OCI-LY1 (cell line): Measurements from ENCODE around the gene HEXD.
A peak's percentile ranks its signal among the peaks of the same experiment; 100 is the strongest.

ENCODE experiments used
- H2AFZ ChIP-seq: fragments of 200-600 bp; sonication (generic), shearing (Covaris generic); 2 replicates; pipeline ENCODE4 v1.6.0; 2014; ENCODE audit warnings: antibody characterized with exemption, mild to moderate bottlenecking, low read length
- H3F3A ChIP-seq: fragments of 200-600 bp; sonication (generic), shearing (Covaris generic); 2 replicates; pipeline ENCODE4 v1.6.0; 2014; ENCODE audit warnings: mild to moderate bottlenecking, antibody characterized with exemption, low read length, moderate library complexity; ENCODE audit not compliant: insufficient read depth
- H3K27ac ChIP-seq: fragments of 200-600 bp; sonication (generic); 2 replicates; pipeline ENCODE4 v1.5.1; 2014; ENCODE audit warnings: low read length, mixed run types, mild to moderate bottlenecking, low read depth; ENCODE audit not compliant: poor library complexity, severe bottlenecking
- H3K27me3 ChIP-seq: fragments of 200-600 bp; sonication (generic); 2 replicates; pipeline ENCODE4 v1.6.0; 2014; ENCODE audit warnings: antibody characterized with exemption, mild to moderate bottlenecking, low read length, moderate library complexity; ENCODE audit not compliant: insufficient read depth
- H3K36me3 ChIP-seq: fragments of 200-600 bp; sonication (generic); 2 replicates; pipeline ENCODE4 v1.6.1; 2014; ENCODE audit warnings: mild to moderate bottlenecking, antibody characterized with exemption, low read length, moderate library complexity, mixed read lengths; ENCODE audit not compliant: insufficient read depth
- H3K4me1 ChIP-seq: fragments of 200-600 bp; sonication (generic); 2 replicates; pipeline ENCODE4 v1.5.1; 2014; ENCODE audit warnings: mild to moderate bottlenecking, low read length, moderate library complexity; ENCODE audit not compliant: insufficient read depth, severe bottlenecking
- H3K4me2 ChIP-seq: fragments of 200-600 bp; sonication (generic), shearing (Covaris generic); 2 replicates; pipeline ENCODE4 v1.6.1; 2014; ENCODE audit warnings: low read length
- H3K4me3 ChIP-seq: fragments of 200-600 bp; sonication (generic); 2 replicates; pipeline ENCODE4 v1.5.1; 2014; ENCODE audit warnings: low read length, low read depth, mild to moderate bottlenecking, mixed read lengths; ENCODE audit not compliant: poor library complexity, severe bottlenecking
- H3K79me2 ChIP-seq: fragments of 200-600 bp; shearing (Covaris generic); 2 replicates; pipeline ENCODE4 v1.6.1; 2016; ENCODE audit warnings: mixed run types, low read length, mixed read lengths; ENCODE audit not compliant: insufficient read depth
- H3K9ac ChIP-seq: fragments of 200-600 bp; sonication (generic), shearing (Covaris generic); 2 replicates; pipeline ENCODE4 v1.6.1; 2014; ENCODE audit warnings: mild to moderate bottlenecking, low read length, mixed read lengths
- H3K9me2 ChIP-seq: fragments of 200-600 bp; sonication (generic), shearing (Covaris generic); 2 replicates; pipeline ENCODE4 v1.6.1; 2014; ENCODE audit warnings: low read depth, mild to moderate bottlenecking, low read length, mixed read lengths
- H3K9me3 ChIP-seq: fragments of 200-600 bp; shearing (Covaris generic); 2 replicates; pipeline ENCODE4 v1.6.1; 2014; ENCODE audit warnings: low read length, mixed read lengths
- H4K20me1 ChIP-seq: fragments of 200-600 bp; sonication (generic), shearing (Covaris generic); 2 replicates; pipeline ENCODE4 v1.6.0; 2016; ENCODE audit warnings: mild to moderate bottlenecking, low read length; ENCODE audit not compliant: insufficient read depth
- CTCF ChIP-seq: fragments of 200-600 bp; sonication (generic), shearing (Covaris generic); IDR thresholded peaks from 2 replicates; pipeline ENCODE4 v1.5.1; 2017; ENCODE audit warnings: mild to moderate bottlenecking, antibody characterized with exemption, low read length, moderate library complexity, mixed read lengths
- EZH2 ChIP-seq: fragments of 200-600 bp; sonication (generic), shearing (Covaris generic); IDR thresholded peaks from 2 replicates; pipeline ENCODE4 v1.8.0; 2017; ENCODE audit warnings: borderline replicate concordance, mixed run types, mild to moderate bottlenecking, antibody characterized with exemption, low read length, moderate library complexity, mixed read lengths

Gene HEXD

GRCh38 chr17:82475458-82475857 lies 57.3 kb downstream of the HEXD start:
- no peak overlapping the region for H3K4me2 ChIP-seq
- peaks cover 59% of the 10 kb centered on the region for H3K36me3 ChIP-seq
- no peaks in the 10 kb centered on the region for H3K27me3 ChIP-seq
- H3K4me1 ChIP-seq, result peaks cover 8% of the 10 kb centered on the region
- no peaks in the 10 kb centered on the region for H4K20me1 ChIP-seq
- no peaks in the 10 kb centered on the region for H3K79me2 ChIP-seq
- H3F3A ChIP-seq, result no peaks in the 10 kb centered on the region
- no peak overlapping the region for H2AFZ ChIP-seq
- no peak overlapping the region for H3K9ac ChIP-seq
- no peak overlapping the region for H3K4me3 ChIP-seq
- no peaks in the 10 kb centered on the region for H3K9me2 ChIP-seq
- no peak for TF ChIP-seq EZH2
- TF ChIP-seq CTCF, result no peak
- H3K27ac ChIP-seq, result no peak overlapping the region
- H3K9me3 ChIP-seq, result no peaks in the 10 kb centered on the region

GRCh38 chr17:82477934-82478333 lies 59.8 kb downstream of the HEXD start:
- Histone ChIP-seq H3K79me2 (no peaks in the 10 kb centered on the region), H3K9ac (no peak overlapping the region), H2AFZ (no peak overlapping the region), H3K4me2 (no peak overlapping the region), H3K4me3 (no peak overlapping the region), H3K9me2 (no peaks in the 10 kb centered on the region), H3K36me3 (peaks cover 68% of the 10 kb centered on the region; the same call in 1 of the 2 replicates), H3K27ac (no peak overlapping the region), H3K4me1 (peaks cover 16% of the 10 kb centered on the region), H3K9me3 (no peaks in the 10 kb centered on the region), H4K20me1 (no peaks in the 10 kb centered on the region), H3K27me3 (no peaks in the 10 kb centered on the region), H3F3A (no peaks in the 10 kb centered on the region)
- TF ChIP-seq EZH2, result no peak
- no peak for TF ChIP-seq CTCF

- H3F3A ChIP-seq, result no peaks in the 10 kb centered on the region
- H3K36me3 ChIP-seq, result peaks cover 76% of the 10 kb centered on the region
- no peak overlapping the region for H3K9ac ChIP-seq
- peak overlapping the region; percentile 57 for H3K27ac ChIP-seq
- H3K9me2 ChIP-seq, result no peaks in the 10 kb centered on the region
- H3K9me3 ChIP-seq, result no peaks in the 10 kb centered on the region
- H3K4me3 ChIP-seq, result no peak overlapping the region
- TF ChIP-seq CTCF (no peak), EZH2 (no peak)
- peaks cover 16% of the 10 kb centered on the region for H3K4me1 ChIP-seq
- H3K27me3 ChIP-seq, result no peaks in the 10 kb centered on the region
- H2AFZ ChIP-seq, result no peak overlapping the region
- H3K79me2 ChIP-seq, result no peaks in the 10 kb centered on the region
- no peak overlapping the region for H3K4me2 ChIP-seq
- no peaks in the 10 kb centered on the region for H4K20me1 ChIP-seq
These were observed 61.5 kb downstream of the HEXD start for GRCh38 chr17:82479602-82480001.
